Body of pancreas (tissue), 4 donors: Measurements from ENCODE around the gene ESAM.

Experiments used
- POLR2A ChIP-seq, 3 donors: fragments of 450-650 bp; IDR thresholded peaks; one replicate each; pipeline ENCODE4 v1.6.1; 2016; ENCODE audit warnings: antibody characterized with exemption in 3 of 3, mild to moderate bottlenecking in 2 of 3
- TF ChIP-seq, protein P1 (sequence below), 7 experiments: fragments of 450-650 bp in 4 of 7; fragments of 200-600 bp in 3 of 7; sonication (generic) in 3 of 7; IDR thresholded peaks; one replicate each; pipeline ENCODE4 v1.5.1; 2016 to 2019; ENCODE audit warnings: antibody characterized with exemption in 7 of 7

DNA sequence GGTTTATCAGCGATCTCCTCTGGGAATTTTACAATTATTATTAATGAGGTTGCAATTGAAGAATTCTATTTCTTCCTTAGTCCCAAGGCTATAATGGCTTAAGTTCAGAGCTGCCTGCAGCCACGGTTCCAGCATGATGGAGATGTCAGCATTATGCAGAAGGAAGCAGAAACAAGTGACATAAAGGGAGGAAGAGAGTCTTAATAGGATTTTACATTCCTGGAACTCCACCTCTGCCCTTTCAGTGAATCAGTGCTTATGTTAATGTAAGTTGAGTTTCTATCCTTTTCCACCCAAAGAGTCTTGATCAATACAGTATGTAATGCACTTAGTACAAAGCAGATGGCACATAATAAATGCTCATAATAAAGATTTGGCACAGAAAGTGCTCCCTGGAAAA is 34.0 kb downstream of the ESAM start:
- TF ChIP-seq, protein P1, sequence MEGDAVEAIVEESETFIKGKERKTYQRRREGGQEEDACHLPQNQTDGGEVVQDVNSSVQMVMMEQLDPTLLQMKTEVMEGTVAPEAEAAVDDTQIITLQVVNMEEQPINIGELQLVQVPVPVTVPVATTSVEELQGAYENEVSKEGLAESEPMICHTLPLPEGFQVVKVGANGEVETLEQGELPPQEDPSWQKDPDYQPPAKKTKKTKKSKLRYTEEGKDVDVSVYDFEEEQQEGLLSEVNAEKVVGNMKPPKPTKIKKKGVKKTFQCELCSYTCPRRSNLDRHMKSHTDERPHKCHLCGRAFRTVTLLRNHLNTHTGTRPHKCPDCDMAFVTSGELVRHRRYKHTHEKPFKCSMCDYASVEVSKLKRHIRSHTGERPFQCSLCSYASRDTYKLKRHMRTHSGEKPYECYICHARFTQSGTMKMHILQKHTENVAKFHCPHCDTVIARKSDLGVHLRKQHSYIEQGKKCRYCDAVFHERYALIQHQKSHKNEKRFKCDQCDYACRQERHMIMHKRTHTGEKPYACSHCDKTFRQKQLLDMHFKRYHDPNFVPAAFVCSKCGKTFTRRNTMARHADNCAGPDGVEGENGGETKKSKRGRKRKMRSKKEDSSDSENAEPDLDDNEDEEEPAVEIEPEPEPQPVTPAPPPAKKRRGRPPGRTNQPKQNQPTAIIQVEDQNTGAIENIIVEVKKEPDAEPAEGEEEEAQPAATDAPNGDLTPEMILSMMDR (IDR thresholded peaks at IDR 0.05): no peak
- TF ChIP-seq POLR2A (IDR thresholded peaks at IDR 0.05): no peak
